Measurements from ENCODE around the gene SH3PXD2A. TPM values are rescaled to one million over a fixed set of nuclear protein-coding genes. Genes with fewer than 3 reads are reported as not detected.

Gene SH3PXD2A
- total and polyA plus RNA-seq, 12 donors: 5.7 to 34.5 (median 19.2) TPM

GRCh38 chr10:103652599-103653281, 202.6 kb downstream of the SH3PXD2A start:
- Histone ChIP-seq H3K36me3 (replicated peaks in 1 of 2) (peaks cover 0 to 4% of the 10 kb centered on the region in 2 donors), H3K4me1 (replicated peaks in 1 of 2) (peaks cover 32 to 65% of the 10 kb centered on the region in 2 donors), H3K27ac (peak overlapping the region in 4 of 5 donors; percentile 28 to 79 (median 54)), H3K4me3 (no peak overlapping the region), H3K9me3 (replicated peaks in 1 of 3) (no peaks in the 10 kb centered on the region), H3K27me3 (no peaks in the 10 kb centered on the region)
- no peak for DNase-seq
- TF ChIP-seq POLR2A (IDR thresholded peaks at IDR 0.05): no peak
- no peak for TF ChIP-seq CTCF (IDR thresholded peaks at IDR 0.05)
- intact Hi-C loops (cut with DNase I): no loop called here
- WGBS, 4 donors: 68 to 80% (median 73%) methylated on average over 14 to 15 of the region's 15 CpGs

- Histone ChIP-seq H3K9me3 (replicated peaks in 1 of 3) (no peaks in the 10 kb centered on the region), H3K27ac (peak overlapping the region; percentile 6 to 79 (median 38)), H3K27me3 (no peaks in the 10 kb centered on the region), H3K4me1 (replicated peaks in 1 of 2) (peaks cover 32 to 65% of the 10 kb centered on the region in 2 donors), H3K4me3 (no peak overlapping the region), H3K36me3 (replicated peaks in 1 of 2) (no peaks in the 10 kb centered on the region)
- DNase-seq: peak; percentile 52 to 79 (median 68)
- intact Hi-C loops (cut with DNase I): no loop called here
- WGBS, 4 donors: 32 to 51% (median 41%) methylated on average over 7 to 10 of the region's 10 CpGs
- TF ChIP-seq CTCF (IDR thresholded peaks at IDR 0.05) (no peak), POLR2A (IDR thresholded peaks at IDR 0.05) (no peak)
These were observed 203.4 kb downstream of the SH3PXD2A start for GRCh38 chr10:103651783-103652476.

- intact Hi-C loops (cut with DNase I): no loop called here
- H3K27ac ChIP-seq: peak overlapping the region in 2 of 5 donors; percentile 71 to 79
- no peaks in the 10 kb centered on the region for H3K36me3 ChIP-seq (replicated peaks in 1 of 2)
- no peaks in the 10 kb centered on the region for H3K27me3 ChIP-seq
- no peaks in the 10 kb centered on the region for H3K9me3 ChIP-seq (replicated peaks in 1 of 3)
- 75 to 100% (median 87%) methylated on average over 1 of the region's 1 CpG for WGBS, 4 donors
- no peak for DNase-seq
- H3K4me1 ChIP-seq (replicated peaks in 1 of 2): peaks cover 32 to 65% of the 10 kb centered on the region in 2 donors
- no peak overlapping the region for H3K4me3 ChIP-seq
- no peak for TF ChIP-seq CTCF (IDR thresholded peaks at IDR 0.05)
- TF ChIP-seq POLR2A (IDR thresholded peaks at IDR 0.05): no peak
These were observed 204.0 kb downstream of the SH3PXD2A start for GRCh38 chr10:103651333-103651732.

- Histone ChIP-seq H3K27ac (peak overlapping the region in 4 of 5 donors; percentile 25 to 82 (median 70)), H3K27me3 (no peaks in the 10 kb centered on the region), H3K36me3 (replicated peaks in 1 of 2) (no peaks in the 10 kb centered on the region), H3K4me1 (replicated peaks in 1 of 2) (peaks cover 42 to 78% of the 10 kb centered on the region in 2 donors), H3K9me3 (replicated peaks in 1 of 3) (no peaks in the 10 kb centered on the region), H3K4me3 (no peak overlapping the region)
- intact Hi-C loops (cut with DNase I): loop anchor here in 1 of 2 donors (5.0 kb wide), 1 partner anchor 38 kb away; no protein-coding TSS in a partner anchor
- DNase-seq: no peak
- TF ChIP-seq POLR2A (IDR thresholded peaks at IDR 0.05) (no peak), CTCF (IDR thresholded peaks at IDR 0.05) (no peak)
- WGBS, 4 donors: 49 to 88% (median 79%) methylated on average over 4 to 11 of the region's 11 CpGs
These were observed 205.5 kb downstream of the SH3PXD2A start for GRCh38 chr10:103649654-103650423.

Measured in adrenal gland (tissue), 12 donors.